ENCODE data around the gene CRHR1.

Gene CRHR1

DNA sequence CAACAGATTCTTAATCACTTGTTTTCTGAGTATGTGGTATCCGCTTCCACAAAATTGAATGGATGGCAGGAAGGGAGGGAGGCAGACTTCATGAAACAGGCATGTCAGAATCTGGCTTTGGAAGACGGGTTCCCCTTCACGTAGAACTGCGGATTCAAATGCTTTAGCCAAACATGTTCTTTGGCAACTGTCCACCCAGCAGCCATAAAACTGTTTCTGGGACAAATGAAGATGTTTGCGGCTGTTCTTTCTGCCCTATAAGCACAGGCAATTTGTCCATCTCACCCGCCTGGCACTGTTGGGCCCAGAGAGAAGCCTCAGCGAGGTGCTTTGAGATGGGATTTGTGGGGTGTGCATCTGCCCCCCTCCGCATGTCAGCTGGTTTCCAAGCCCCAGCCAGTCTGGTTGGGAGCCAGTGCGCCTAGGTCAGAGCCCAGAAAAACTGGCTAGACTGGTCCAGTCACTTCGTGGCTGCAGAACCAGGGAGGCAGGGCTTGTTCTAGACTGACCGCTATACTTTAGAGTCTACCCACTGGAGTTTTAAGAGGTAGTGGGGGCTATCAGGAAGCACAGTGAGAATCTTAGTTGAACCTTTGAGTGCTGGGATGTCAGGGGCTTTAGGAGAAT, 6.3 kb downstream of the CRHR1 start:
- DNase-seq: peak; percentile 57

DNA sequence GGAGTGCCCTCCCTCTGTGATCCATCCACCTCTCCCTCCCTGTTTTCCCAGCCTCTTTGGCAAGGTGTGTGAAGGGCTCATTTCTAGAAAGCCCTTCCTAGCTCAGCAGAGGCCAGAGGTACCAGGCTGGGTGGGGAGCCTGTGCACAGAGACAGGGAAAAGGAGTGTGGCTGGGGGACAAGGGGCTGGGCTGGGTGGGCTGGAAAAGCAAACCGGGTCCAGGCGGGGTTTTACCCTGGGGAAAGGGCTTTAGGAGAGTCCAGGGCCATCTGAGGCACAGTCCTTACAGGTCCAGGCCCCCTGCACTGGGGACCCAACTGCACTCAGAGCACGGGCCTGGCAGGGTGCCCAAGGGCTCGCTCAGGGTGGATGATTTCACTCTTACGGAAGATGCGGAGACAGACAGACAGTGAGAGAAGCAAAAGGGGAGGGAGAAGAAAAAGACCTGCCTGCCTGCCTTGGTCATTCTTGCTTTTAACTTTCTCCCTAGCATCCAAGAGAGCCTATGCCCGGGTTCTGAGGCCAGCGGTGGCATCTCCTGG, 7.0 kb downstream of the CRHR1 start:
- DNase-seq: no peak

DNA sequence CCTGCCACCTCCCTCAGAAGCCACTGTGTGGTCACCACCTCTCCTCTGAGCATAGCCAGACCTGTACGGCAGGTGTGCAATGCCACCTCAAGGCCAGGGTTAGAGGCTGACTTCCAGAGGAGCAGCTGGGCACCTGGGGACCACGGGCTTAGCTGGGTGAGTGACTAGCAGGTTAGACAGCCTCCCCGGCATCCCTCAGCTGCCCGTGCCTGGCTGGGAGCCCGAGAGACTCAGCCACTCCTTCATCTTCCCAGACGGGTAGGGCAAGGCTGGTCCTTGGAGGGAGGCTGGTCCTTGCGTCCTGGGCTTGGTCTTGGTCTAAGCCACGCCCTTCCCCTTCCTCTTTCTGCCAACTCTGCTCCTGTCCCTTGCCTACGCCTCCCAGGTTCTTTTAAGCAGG, 7.8 kb downstream of the CRHR1 start:
- no peak for DNase-seq

DNA sequence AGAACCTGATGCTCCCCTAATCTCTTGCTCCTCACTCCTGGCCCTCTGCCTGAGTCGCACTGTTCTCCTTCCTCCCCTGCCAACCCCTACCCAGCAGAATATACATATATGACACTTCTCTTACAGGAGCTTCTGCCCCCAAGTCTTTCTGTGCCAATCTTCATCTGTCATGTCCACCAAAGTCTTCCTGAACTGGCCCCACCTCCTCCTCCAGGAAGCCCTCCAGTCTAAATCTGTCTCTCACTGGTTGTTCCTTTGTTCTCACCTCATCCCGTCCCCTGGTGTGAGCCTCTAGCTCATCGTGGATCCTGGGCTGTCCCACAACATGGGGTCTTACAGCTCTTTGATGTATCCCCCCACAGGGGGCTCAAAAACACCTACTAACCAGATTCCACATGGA, 8.3 kb downstream of the CRHR1 start:
- DNase-seq: no peak

DNA sequence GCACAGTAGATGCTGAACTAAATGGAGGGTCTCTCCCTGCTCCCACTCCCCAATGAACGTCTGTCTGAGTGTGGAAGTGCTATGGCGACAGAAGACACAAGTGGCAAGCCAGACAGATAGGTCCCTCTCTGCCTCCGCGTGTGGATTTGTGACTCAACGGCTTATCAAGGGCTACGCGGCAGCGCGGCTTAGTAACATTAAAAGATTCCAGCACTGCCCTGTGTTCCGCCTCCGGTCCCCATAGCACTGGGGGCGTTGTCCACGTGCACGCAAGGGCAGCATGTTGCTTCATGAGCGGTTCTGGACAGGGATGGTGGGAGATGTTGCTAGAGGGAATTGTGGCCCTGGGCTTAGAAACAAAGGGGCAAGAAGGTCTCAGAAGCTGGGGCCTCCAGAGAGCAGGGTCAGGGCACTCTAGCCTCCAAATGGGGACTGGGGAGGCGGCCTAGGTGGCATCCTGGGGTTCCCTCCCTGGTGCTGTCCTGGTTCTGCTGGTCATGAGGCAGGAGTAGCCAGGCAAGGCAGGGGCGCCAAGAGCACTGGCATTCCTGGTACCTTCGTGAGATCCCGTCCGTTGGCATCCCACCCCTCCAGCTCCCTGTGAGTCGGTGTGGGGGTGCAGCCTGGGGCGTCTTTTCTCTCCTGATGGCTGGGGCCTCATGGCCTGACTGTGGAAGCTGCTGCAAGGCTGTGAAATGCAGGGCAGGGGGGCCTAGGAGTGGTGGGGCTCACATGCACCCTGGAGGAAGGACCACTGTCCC, 9.1 kb downstream of the CRHR1 start:
- DNase-seq: no peak

DNA sequence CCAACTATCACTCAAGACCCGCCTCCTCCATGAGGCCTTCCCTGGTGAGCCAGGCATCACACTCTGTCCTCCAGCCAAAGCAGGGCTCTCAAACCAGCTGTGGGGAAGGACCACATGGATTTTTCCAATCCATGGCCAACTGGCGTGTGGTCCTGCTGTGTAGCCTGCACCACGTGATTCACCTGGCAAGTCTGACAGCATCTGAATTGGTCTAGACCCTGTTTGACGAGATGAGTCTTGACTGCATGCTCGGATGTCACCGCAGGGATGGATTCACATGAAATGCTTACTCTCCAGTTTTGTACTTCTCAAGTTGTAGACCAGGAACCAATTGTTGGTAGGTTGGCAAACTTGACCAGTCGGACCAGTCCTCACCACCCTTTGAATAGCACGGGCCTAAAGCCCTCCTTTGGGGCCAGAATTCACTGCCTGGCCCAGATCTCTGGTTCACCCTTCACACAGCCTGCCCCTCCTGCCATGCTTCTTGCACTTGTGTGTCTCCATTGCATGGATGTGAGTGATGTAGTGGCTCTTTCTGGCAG, 9.9 kb downstream of the CRHR1 start:
- no peak for DNase-seq

DNA sequence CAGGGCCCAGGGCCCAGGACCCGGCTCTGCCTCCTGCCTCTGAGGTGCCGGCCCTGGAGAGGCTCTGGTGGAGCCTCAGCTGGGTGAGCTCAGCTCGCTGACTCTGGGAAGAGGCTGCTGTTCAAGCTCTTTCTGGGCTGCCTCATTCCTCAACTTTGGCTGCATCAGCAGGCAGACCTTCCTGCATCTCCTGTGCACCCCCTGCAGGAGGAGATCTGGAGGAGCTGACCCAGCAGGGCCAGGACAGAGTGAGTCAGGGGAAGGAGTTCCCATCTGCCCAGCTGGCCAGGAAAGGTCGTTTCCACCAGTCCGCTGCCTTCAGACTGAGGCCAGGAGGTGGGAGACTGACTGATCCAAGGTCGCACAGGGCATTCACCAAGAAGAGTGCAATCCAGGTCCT, 10.7 kb downstream of the CRHR1 start:
- DNase-seq: no peak

DNA sequence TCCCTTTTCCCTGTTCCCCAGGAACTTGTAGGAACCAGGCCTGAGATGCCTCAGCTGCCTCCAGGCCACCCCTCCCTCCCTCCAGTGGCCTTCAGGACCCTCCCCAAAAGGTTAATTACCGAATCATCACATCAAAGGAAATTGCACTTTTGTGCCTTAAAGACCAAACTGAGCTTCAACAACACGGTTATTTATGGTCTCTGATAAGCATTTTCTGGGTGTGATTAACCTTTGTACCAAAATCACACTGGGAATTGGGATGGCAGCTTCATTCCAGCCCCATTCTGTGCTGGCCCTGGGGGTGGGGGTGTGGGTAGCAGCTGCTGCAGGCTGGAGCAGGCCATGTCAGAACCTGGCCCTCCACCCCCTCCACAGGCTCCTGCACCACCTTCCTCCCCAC, 16.7 kb downstream of the CRHR1 start:
- no peak for DNase-seq

DNA sequence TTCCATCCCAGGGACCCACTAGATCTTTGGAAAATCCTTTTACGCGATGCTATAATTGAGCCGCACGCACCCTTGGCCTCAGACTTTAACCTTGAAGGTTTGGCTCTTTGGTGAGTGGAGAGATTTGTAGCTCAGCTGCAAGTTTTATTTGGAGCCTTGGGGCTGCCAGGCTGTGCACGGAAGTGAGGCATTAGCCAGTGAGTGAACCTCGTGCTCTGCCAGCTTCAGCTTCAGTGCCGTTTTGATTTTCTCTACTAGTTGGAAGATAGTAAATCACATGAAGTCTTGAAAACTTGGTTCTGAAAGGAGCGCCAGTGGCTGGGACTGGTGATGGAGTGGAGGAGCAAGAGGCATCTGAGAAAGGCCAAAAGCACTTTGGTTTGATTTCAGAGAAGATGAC, 17.3 kb downstream of the CRHR1 start:
- no peak for DNase-seq

DNA sequence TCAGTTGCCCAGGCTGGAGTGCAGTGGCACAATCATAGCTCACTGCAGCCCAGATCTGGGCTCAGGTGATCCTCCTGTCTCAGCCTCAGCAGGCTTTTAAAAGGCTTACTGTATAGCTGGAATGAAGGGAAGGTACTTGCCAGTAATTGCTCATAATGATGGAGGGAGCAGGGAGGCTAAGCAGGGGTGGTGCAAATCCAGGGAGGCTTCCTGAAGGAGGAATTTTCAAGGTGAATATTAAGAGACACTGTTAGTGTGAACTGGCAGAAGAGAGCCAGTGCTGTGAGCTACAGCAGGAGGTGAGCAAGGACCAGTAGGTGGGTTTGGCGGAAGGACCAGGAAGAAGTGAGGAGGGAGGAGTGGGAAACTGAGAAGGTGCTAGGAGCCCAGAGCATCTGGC, 24.7 kb downstream of the CRHR1 start:
- DNase-seq: no peak

DNA sequence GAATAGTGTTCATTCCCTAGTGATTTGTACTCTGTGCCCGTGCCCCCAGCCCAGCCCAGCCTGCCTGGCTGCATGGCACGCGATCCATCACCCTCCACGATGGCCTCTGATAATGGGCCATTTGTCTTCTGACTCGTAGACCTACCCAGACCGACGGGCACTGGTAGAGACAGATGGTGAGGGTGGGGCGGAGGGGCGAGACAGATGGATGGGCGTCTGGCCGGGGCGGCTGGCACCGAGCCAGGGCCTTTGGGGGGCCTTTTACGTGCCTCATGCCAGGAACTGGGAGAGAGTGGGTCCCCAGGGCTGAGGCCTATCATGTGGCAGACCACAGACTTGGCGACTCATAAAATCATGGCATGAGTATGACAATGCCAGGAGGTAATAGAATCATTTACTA, 25.4 kb downstream of the CRHR1 start:
- DNase-seq: no peak

DNA sequence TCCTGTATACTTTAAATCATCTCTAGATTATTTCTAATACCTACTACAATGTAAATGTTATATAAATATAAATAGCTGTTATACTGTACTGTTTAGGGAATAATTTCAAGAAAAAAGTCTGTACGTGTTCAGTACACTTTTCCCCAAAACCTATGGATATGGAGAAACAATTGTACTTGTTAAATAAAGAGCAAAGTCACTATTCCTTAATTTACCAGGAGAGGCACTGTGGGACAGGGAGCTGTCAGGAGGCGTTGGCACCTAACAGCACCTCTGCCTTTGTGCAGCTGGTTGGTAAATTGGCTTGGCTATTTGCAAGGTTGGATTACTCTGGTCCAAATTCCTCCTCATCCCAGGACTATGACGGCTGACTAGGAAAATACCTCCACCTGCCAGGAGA, 28.0 kb downstream of the CRHR1 start:
- no peak for DNase-seq

DNA sequence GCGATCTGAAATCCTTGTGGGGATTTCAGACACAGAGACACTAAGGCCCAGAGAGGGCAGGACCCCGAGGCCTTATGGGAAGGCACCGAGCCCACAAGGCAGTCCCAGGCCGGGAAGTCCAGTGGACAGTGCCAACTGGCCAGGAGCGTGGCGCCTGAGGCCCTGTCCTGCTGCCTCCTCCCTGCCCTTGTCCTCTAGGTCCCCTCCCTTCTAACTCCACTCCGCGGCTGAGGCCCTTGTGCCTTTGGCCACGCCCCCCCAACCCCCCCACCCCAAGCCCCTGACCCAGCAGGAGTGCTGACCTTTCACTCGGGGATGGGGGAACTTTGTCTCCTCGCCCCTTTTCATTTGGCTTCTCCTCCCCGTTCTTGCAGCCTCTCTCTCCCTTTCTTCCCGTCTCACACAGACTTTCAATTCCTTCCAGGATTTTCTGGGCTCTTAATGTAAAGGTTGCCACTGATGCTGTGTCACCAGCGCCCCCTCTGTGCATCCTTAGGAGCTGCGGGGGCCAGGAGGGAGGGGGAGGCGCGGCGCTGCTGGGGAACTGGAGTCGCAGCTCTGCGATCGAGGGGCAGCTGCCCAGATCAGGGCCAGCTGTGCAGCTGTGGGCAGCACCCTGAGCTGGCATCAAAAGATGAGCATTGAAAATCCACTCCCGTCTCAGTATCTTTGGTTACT, 29.1 kb downstream of the CRHR1 start:
- no peak for DNase-seq

DNA sequence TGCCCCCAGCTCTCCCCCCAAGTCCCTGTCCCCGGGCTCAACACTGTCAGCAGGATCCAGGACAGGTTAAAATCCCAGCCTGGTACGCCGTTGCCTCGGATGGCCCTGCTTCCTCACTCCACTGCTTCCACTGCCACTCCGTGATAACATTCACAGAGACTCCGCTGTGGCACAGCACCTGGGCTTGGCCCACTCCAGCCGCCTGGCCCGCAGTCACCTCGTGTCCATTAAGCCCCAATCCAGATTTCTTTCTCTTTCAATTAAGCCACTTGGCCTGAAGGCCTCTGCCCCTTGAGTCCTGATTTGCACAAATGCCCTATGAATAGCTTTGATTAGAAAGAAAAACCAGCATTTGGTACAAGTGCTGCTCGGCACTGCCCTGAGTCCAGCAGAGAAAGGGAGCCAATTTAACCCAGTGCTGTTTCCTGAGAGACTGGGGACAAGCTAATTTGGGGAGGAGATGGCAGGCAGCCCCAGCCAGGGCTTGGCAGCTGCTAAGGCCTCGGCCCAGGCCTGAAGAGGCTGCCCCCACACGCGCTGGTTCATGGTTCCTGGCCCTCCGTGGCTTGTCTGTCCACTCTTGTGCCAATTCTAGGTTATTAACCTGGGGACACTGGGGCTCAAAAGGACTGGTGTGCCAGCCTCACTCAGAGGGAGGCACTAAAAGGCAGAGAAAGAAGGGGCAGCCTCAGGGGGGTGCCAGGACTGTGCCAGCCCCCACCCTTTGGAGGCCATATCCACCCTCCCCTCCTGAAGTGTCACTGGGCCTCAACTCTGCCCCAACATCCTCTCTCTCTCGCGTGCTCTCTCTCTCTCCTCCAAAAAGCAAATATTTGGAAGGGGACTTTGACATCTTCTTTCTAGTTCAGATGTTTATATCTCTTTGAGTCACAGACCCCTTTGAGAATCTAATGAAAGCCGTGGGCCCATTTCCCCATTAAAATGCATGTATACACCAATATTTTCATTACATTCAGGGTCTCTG, 30.8 kb downstream of the CRHR1 start:
- no peak for DNase-seq

DNA sequence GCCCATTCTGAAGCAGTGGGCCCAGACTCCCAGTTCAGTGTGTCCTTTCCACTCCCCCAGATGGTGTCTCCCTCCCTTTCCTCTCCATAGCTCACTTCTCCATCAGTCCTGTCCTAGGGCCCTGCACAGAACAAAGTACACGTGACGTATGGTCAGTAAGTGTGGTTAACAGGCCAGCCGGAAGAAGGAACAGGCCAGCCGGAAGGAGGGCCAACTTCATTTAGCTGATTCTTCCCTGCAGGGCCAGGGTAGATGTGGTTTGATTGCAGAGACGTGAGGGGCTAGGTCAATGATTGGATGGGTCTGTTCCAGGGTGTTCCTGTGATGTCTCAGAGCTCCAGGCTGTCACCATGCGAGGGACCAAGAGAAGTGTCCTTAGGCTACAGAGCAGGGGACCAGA, 31.6 kb downstream of the CRHR1 start:
- DNase-seq: no peak

DNA sequence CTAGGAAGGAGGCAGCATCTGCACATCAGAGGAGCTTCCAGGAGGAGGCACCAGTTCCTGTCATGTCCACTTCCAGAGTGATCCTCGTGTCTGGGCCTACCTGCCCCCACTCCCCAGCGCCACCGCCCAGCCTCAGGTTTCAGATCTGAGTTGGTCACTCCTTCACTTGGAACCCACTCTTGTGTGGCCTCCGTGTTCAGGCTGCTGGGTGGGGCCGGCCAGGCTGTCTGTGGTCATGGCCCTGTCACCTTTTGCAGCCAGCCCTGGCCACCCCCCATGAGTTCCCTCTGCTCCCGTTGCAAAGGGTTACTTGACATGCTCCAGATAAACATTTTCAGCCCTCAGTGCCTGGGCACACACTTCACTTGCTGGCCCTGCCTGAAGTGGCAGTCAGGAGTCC, 33.9 kb downstream of the CRHR1 start:
- DNase-seq: no peak

DNA sequence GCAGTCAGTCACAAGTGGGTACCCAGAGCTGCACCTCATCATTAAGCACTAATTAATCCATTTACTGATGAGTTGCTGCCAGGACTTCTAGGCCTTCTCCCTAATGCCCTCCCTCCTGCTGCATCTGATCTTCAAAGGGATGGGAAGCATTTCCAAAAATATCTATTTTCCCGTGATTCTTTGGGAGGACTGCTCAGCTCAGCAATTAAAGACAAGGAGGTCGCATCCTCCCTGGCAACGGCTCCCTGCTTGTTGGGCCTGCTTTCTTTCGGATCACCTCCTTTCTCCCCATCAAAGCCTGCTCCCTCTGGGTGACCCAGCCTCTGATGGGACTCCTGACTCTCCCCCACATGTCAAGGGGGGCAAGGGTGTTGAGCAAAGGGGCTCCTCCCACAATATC, 34.6 kb downstream of the CRHR1 start:
- no peak for DNase-seq

DNA sequence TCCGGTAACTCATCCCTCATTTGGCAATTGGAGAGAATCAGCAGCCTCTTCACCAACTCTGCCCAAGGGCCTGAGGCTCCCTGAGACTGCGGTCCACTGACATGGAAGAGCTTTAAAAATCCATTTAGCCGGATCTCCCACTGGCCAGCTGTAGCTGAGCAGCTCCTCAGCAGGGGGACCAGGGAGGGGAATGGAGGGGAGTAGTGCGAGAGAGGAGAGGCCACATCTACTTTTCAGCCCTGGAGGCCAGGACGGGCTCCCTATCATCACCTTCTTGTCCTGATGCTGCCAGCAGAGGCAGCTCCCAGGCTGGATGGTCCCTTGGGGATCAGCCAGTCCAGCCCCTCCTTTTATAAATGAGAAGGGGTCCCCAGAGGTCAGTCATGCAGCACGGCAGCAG, 35.5 kb downstream of the CRHR1 start:
- DNase-seq: no peak

DNA sequence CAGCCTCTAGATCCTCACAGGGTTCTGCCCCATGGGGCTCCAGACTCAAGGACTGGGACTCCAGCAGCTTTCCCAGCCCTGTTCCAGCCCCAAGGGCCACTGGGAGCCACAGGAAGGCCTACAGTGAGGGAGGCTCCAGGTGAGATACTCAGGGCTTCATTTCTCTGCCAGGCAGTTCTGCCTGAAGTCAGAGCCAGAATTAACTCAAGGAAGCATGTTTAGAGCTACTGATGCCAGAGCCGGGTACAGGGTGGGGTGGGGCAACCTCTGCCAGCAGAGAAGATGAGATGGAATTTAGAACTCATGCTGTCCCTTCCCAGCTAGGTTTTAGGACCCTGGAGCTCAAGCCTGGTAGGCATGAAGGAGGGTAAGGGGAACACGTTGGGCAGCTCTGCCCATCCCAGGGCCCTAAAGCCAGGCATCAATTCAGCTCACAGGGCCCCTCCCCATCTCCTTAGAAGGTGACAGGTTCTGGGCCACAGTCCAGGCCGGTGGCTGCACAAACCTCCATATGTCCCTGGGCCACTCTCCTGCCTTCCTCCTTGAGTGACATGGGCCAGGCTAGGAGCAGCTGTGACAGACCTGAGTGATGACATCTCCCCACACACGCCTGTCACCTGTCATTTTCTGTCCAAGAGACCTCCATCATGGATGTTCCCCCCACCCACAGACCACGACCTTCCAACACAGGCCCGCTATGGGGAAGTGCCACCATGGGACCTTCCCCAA, 36.1 kb downstream of the CRHR1 start:
- no peak for DNase-seq

DNA sequence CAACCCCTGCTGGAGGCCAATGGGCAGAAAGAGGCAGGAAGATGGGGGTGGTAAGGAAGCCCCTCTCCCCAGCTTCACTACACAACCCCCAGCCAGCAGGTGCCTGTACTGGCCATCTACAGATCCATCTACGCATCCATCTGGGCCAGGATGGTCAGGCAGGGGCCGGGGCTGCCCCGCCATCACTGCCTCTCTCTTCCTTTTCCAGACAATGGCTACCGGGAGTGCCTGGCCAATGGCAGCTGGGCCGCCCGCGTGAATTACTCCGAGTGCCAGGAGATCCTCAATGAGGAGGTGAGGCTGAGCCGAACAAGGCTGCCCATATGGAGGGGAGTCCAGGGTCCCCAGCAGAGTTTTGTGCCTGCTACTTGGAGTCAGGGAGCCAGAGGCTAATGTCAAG, 37.0 kb downstream of the CRHR1 start:
- DNase-seq: no peak

DNA sequence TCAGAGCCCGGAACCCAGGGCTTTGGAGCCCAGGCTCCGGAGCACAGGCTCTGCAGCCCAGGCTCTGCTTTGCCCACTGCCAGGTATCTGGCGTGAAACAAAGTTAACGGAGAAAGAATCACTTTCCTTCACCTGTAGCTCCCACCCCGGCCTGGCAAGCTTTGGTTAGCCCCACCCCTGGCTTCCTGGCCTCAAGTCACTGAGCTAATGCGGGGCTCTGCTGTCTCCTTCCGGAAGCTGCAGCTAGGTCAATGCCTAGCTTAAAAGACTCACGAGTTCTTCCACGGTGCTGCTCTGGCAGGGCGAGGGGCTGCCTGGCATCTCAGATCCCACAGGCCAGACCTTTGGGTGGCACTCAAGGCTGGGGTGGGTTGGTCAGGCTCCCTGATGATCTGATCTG, 39.5 kb downstream of the CRHR1 start:
- no peak for DNase-seq

DNA sequence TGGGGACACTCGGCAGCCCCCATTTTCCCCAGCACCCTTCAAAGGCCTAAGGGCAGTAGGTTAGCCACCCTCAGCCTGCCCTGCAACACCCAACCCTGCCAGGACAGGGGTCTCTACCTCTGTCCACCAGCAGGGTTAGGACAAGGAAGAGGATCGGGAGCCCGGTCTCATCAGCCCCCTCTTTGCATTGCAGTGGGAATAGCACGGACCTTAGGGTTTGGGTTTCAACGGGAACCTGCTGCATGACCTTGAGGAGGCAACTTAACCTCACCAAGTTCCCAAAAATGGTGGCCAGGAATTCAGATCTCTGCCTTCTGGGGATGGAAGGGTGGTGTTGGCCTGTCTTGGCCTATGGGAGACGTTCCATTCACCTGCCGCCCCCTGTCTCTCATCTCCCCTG, 40.4 kb downstream of the CRHR1 start:
- no peak for DNase-seq

All from DMS153 (cell line).